Measurements from ENCODE around the gene CD96. TPM values are rescaled to one million over a fixed set of nuclear protein-coding genes. Genes with fewer than 3 reads are reported as not detected.

The CD96 gene
- total RNA-seq, 1 experiment from 2014 or later, result not detected

- no peak overlapping the region for H3K4me3 Mint-ChIP-seq (ENCODE audit: low read depth, unreplicated experiment)
- no peak for TF ChIP-seq CTCF (IDR thresholded peaks at IDR 0.05; ENCODE audit: unreplicated experiment)
- H3K9me3 Mint-ChIP-seq (ENCODE audit: low read depth, unreplicated experiment), result no peaks in the 10 kb centered on the region
- no peaks in the 10 kb centered on the region for H3K36me3 Mint-ChIP-seq (ENCODE audit: insufficient read depth, unreplicated experiment)
- H3K4me1 Mint-ChIP-seq (ENCODE audit: low read depth, unreplicated experiment), result peaks cover 9% of the 10 kb centered on the region
- CTCF ChIA-PET, result no interaction called here
- intact Hi-C loops (cut with micrococcal nuclease; ENCODE audit: unreplicated experiment), result no loop called here
- no TSS peak for BruUV-seq (replicated peaks)
- no peak overlapping the region for H3K27ac Mint-ChIP-seq (ENCODE audit: unreplicated experiment)
- H3K27me3 Mint-ChIP-seq (ENCODE audit: unreplicated experiment), result no peaks in the 10 kb centered on the region
- no peak for DNase-seq
Measured at GRCh38 chr3:111603679-111604078, 61.7 kb downstream of the CD96 start.

- Mint-ChIP-seq H3K4me3 (ENCODE audit: low read depth, unreplicated experiment) (no peak overlapping the region), H3K27me3 (ENCODE audit: unreplicated experiment) (no peaks in the 10 kb centered on the region), H3K36me3 (ENCODE audit: insufficient read depth, unreplicated experiment) (no peaks in the 10 kb centered on the region), H3K4me1 (ENCODE audit: low read depth, unreplicated experiment) (peaks cover 9% of the 10 kb centered on the region), H3K9me3 (ENCODE audit: low read depth, unreplicated experiment) (no peaks in the 10 kb centered on the region), H3K27ac (ENCODE audit: unreplicated experiment) (no peak overlapping the region)
- no peak for TF ChIP-seq CTCF (IDR thresholded peaks at IDR 0.05; ENCODE audit: unreplicated experiment)
- BruUV-seq (replicated peaks), result no TSS peak
- DNase-seq, result no peak
- intact Hi-C loops (cut with micrococcal nuclease; ENCODE audit: unreplicated experiment), result no loop called here
- CTCF ChIA-PET, result no interaction called here
Measured at GRCh38 chr3:111604119-111604518, 62.1 kb downstream of the CD96 start.

- Mint-ChIP-seq H3K4me3 (ENCODE audit: low read depth, unreplicated experiment) (no peak overlapping the region), H3K36me3 (ENCODE audit: insufficient read depth, unreplicated experiment) (no peaks in the 10 kb centered on the region), H3K4me1 (ENCODE audit: low read depth, unreplicated experiment) (peaks cover 9% of the 10 kb centered on the region), H3K27ac (ENCODE audit: unreplicated experiment) (no peak overlapping the region), H3K9me3 (ENCODE audit: low read depth, unreplicated experiment) (no peaks in the 10 kb centered on the region), H3K27me3 (ENCODE audit: unreplicated experiment) (no peaks in the 10 kb centered on the region)
- DNase-seq, result no peak
- intact Hi-C loops (cut with micrococcal nuclease; ENCODE audit: unreplicated experiment), result no loop called here
- CTCF ChIA-PET, result no interaction called here
- BruUV-seq (replicated peaks), result no TSS peak
- TF ChIP-seq CTCF (IDR thresholded peaks at IDR 0.05; ENCODE audit: unreplicated experiment), result no peak
Measured at GRCh38 chr3:111605018-111605417, 63.0 kb downstream of the CD96 start.

- BruUV-seq (replicated peaks), result no TSS peak
- intact Hi-C loops (cut with micrococcal nuclease; ENCODE audit: unreplicated experiment), result no loop called here
- CTCF ChIA-PET, result no interaction called here
- no peaks in the 10 kb centered on the region for H3K9me3 Mint-ChIP-seq (ENCODE audit: low read depth, unreplicated experiment)
- no peaks in the 10 kb centered on the region for H3K27me3 Mint-ChIP-seq (ENCODE audit: unreplicated experiment)
- H3K4me1 Mint-ChIP-seq (ENCODE audit: low read depth, unreplicated experiment), result peaks cover 9% of the 10 kb centered on the region
- H3K27ac Mint-ChIP-seq (ENCODE audit: unreplicated experiment), result no peak overlapping the region
- no peaks in the 10 kb centered on the region for H3K36me3 Mint-ChIP-seq (ENCODE audit: insufficient read depth, unreplicated experiment)
- no peak overlapping the region for H3K4me3 Mint-ChIP-seq (ENCODE audit: low read depth, unreplicated experiment)
- TF ChIP-seq CTCF (IDR thresholded peaks at IDR 0.05; ENCODE audit: unreplicated experiment), result no peak
- DNase-seq, result no peak
Measured at GRCh38 chr3:111605493-111605892, 63.5 kb downstream of the CD96 start.

Data from Calu3 (cell line).